Cerebellar nuclear complex (tissue), 1 donor: ENCODE results near the gene MCC.

Experiments
- DNase-seq, 2 experiments: peaks; one replicate each; lab custom pipeline; 2025; lab: John Stamatoyannopoulos, UW

Gene MCC

DNA sequence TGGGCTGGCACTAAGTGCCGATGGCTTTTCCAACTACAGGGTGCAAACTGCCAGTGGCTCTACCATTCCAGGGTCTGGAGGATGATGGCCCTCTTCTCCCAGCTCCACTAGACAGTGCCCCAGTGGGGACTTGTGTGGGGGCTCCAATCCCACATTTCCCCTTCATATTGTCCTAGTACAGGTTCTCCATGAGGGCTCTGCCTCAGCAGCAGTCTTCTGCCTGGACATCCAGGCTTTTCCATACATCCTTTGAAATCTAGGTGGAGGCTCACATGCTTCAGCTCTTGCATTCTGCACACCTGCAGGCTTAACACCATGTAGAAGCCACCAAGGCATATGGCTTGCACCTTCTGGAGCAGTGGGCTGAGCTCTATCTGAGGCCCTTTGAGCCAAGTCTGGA, 123.8 kb downstream of the MCC start:
- no peak for DNase-seq

DNA sequence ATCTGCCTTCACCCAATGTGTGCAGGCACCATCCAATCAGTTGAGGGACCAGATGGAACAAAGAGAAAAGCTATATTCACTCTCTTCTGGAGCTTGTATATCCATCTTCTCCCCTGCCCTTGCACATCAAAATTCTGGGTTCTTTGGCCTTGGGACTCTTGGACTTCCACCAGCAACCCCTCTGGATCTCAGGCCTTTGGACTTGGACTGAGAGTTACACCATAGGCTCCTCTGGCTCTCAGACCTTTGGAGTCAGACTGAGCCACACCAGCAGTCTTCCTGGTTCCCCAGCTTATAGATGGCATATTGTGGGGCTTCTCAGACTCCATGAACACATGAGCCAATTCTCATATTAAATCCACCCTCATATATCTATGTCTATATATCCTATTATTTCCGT, 126.6 kb downstream of the MCC start:
- no peak for DNase-seq

GRCh38 chr5:113359419-113359818, 128.8 kb downstream of the MCC start:
- no peak for DNase-seq

GRCh38 chr5:113358696-113359095, 129.6 kb downstream of the MCC start:
- DNase-seq: no peak

GRCh38 chr5:113357696-113358476, 130.4 kb downstream of the MCC start:
- no peak for DNase-seq

DNA sequence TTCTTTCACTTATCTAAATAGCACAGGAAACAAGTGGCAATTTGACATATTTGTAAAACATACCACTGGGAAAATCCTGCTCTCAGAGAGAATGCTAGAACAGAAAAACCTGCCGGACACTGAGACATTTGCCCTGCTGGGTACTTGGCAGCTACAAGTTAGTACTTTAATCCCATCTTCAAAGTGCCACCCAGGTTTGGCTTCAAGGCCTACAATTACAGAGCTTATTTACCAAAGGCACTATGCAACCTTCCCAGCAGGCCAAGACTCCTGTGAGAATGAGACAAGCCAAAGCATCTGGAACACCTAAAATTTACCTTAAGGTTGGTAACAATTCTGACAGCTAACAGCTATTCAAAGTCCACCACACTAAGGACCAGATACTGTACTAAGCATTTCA, 131.8 kb downstream of the MCC start:
- DNase-seq: no peak

DNA sequence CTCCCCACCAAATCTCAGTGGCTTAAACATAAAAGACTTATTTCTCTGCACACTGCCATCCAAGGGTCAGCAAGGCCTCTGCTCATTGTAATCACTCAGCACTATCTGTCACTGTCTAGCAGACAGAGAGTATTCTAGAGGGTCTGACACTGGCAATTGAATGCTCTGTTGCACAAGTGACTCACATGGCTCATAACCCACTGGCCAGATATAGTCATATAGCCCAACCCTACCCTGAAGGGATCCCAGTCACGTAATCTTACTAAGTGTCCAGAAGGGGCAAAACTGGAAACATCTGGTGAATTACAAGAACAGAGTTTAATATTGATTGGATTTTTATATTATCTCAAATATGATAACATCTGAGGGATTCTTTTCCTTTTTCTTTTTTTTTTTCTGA, 134.2 kb downstream of the MCC start:
- no peak for DNase-seq

DNA sequence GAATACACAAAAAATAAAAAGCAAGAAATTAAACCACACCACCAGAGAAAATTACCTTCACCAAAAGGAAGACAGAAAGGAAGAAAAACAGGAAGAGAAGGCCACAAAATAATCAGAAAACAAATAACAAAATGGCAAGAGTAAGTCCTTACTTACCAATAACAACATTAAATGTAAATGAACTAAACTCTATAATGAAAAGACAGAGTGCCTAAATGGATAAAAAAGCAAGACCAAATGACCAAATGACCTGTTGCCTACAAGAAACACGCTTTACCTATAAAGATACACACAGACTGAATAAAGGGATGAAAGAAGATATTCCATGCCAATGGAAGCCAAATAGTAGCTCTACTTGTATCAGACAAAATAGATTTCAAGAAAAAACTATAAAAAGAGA, 140.7 kb downstream of the MCC start:
- DNase-seq: no peak

DNA sequence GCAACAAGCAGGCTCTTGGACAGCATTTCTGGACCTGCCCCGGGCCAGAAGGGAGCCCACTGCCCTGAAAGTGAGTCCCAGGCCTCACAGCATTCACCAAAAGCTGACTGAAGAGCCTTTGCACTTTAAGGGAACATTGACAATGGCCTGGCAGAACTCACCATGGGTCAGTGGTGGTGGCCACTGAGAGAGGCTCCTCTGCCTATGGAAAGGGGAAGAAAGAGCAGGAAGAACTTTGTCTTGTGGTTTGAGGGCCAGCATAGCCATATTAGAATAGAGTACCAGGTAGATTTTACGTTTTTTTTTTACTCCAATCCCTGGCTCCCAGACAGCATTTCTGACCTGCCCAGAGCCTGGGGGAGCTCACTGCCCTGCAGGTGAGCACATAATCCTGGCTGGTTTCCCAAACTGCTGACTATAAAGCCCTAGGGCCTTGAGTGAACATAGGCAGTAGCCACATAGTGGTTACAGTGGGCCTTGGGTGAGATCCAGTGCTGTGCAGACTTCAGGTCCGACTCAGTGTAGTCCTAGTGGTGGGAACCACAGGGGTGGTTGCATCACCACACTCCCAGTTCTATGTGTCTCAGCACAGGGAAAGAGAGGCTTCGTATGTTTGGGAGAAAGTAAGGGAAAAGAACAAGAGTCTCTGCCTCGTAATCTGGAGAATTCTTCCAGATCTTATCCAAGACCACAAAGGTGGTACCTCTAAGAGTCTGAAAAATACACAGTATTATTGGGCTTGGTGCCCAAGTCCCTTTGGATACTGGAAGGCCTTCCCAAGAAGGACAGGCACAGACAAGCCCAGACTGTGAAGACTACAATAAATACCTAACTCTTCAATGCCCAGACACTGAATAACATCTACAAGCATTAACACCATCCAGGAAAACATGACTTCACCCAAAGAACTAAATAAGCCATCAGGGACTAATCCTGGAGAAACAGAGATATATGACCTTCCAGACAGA, 143.0 kb downstream of the MCC start:
- no peak for DNase-seq

GRCh38 chr5:113343343-113343742, 144.9 kb downstream of the MCC start:
- DNase-seq: no peak

DNA sequence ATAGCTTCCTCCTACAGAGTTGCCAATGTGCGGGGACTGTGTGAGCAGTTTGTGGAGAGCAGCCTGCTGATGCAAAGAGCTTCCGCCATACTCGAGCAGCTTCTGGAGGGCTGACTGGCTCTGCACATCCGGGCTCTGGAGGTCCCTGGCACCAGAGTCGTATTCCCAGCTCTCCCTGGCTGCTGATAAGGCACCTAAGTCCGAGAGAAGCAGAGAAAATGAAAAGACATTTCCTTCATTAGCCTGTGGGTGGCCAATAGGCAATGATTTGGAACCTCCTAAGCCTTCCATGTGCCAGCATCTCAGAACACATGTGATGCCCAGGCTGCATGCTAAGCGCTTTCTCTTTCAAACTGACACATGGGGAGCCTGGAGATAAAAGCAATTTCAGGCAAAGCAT, 147.7 kb downstream of the MCC start:
- DNase-seq: no peak

DNA sequence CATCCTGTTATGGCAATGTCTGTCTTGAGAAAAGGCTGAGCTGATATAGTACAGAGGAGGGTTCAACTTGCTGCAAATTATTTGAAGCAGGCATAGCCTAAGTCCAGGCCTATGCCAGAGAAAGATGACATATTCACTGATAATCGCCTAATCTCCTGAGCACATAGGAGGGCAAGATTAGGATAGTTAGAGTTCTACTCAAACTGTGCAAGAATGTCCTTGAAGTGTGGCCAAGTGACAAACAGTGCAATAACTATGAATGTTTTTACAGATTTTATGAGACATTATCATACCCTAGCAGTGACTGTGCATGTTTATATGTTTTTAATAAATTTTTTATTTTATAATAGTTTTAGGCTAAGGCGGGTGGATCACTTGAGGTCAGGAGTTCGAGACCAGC, 149.6 kb downstream of the MCC start:
- DNase-seq: no peak

- no peak for DNase-seq
Observed at GRCh38 chr5:113337515-113338415, 150.5 kb downstream of the MCC start.

DNA sequence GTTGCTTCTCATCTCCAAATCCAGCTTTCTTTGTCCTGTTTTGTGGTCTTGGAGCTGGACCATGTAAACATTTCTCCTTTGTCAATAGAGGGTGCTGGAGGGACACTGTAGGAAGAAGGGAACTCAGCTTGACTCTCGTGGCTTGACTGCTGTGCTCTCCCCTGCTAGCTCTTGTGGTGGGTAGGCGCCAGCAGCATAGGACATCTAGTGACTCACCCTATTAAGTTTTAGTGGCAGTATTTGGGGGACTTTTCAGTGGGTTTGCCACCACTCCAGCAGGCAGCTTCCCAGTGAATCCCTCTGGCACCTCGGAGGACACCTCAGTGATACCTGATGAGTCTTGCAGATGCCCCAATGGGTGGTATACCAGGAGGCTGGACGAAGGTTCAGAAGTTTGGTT, 151.3 kb downstream of the MCC start:
- DNase-seq: no peak

DNA sequence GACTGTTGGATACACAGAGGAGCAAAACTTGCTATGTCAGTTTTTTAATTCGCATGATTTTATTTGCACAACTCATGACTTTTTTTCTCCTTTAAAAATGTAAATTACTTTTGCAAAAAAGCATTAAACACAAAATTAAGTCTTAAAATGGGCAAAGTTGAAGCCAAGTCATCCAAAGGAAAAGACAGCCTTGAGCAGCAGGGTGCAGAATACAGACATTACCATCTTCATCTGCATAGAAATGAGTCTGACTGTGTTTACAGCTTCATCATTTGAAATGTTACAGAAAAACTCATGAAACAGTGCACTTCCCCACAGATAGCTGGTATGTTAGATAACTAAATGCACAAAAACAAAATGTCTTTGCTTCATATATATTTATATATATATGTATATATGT, 154.8 kb downstream of the MCC start:
- DNase-seq: no peak

DNA sequence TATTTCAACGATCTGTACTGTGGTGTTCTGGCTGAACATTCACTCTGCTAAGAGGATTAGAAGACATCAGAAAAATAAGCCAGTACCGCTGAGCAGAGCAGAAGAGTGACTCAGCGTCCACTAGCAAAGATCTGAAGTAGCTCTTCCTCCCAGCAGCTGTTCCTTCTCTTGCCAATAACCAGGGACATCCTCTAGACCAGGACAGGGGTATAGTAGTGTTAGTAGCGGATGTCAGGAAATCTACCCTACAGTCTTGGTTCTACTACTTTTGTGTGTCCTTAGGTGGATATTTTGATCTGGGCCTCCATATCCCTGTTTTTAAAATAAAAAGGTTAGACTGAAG, 157.1 kb downstream of the MCC start:
- DNase-seq: no peak

- no peak for DNase-seq
Observed at GRCh38 chr5:113330533-113331208, 157.6 kb downstream of the MCC start.

DNA sequence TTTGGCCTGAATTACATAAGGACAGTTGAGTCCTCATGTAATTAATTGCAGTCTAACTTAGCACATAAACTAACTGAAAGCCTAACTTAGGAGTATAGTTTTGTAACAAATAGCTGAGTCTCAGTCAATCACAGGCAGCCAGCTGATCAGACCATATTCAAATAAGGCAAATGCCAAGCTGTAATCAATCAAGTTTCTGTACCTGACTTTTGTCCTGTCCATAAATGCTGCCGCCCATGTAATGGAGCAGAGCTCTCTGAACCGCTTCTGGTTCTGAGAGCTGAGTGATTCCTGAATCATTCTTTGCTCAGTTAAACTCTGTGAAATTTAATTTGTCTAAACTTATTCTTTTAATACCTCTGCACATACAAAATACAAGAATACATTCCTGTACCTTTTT, 158.3 kb downstream of the MCC start:
- DNase-seq: no peak

- DNase-seq: no peak
Observed at GRCh38 chr5:113325054-113325453, 163.2 kb downstream of the MCC start.

GRCh38 chr5:113321276-113321675, 167.0 kb downstream of the MCC start:
- no peak for DNase-seq

- DNase-seq: no peak
Observed at GRCh38 chr5:113320273-113320780, 167.9 kb downstream of the MCC start.
